Spleen (tissue), 7 donors: Measurements from ENCODE around the gene LRP1-AS.

Experiments
- POLR2A ChIP-seq, 3 donors: fragments of 450-650 bp; IDR thresholded peaks; one replicate each; pipeline ENCODE4 v1.5.1; 2017; ENCODE audit warnings: antibody characterized with exemption in 3 of 3, mild to moderate bottlenecking in 1 of 3
- POLR2AphosphoS5 ChIP-seq, 3 donors: sonication (generic); formaldehyde crosslinking; IDR thresholded peaks; one replicate each; pipeline ENCODE4 v1.5.1; 2017; ENCODE audit warnings: antibody characterized with exemption in 3 of 3
- TF ChIP-seq, protein P1 (sequence below), 11 experiments: fragments of 200-600 bp in 7 of 11; fragments of 450-650 bp in 4 of 11; sonication (generic) in 4 of 11; IDR thresholded peaks in 8 of 11; conservative IDR thresholded peaks in 3 of 11; 1 replicate in 7 of 11; 2 replicates in 4 of 11; pipeline versions ENCODE4 v1.4.0 to v1.8.0; 2016 to 2021; ENCODE audit warnings: antibody characterized with exemption in 11 of 11, inconsistent platforms in 4 of 11, mild to moderate bottlenecking in 1 of 11
- donor health status: DM: no; HTN: no; CAD: no; lungs with moderate emphysema.
- donor health status: DM: no; HTN: no; CAD: no.
- donor health status: DM: no; HTN: no; CAD: no.

DNA sequence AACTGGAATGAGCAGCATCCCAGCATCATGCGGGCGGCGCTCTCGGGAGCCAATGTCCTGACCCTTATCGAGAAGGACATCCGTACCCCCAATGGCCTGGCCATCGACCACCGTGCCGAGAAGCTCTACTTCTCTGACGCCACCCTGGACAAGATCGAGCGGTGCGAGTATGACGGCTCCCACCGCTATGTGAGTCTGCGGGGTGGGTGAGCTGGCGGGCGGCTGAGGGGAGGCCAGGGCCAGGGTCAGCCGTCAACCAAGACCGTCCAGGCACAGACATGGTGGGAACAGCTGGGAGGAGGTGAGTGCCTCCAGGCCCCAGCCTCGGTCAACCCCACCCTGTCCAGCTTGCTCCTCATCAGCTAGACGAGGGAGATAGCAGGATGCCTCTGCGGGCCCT, 43.4 kb upstream of the LRP1-AS start:
- TF ChIP-seq POLR2A (IDR thresholded peaks at IDR 0.05) = no peak
- TF ChIP-seq, protein P1, sequence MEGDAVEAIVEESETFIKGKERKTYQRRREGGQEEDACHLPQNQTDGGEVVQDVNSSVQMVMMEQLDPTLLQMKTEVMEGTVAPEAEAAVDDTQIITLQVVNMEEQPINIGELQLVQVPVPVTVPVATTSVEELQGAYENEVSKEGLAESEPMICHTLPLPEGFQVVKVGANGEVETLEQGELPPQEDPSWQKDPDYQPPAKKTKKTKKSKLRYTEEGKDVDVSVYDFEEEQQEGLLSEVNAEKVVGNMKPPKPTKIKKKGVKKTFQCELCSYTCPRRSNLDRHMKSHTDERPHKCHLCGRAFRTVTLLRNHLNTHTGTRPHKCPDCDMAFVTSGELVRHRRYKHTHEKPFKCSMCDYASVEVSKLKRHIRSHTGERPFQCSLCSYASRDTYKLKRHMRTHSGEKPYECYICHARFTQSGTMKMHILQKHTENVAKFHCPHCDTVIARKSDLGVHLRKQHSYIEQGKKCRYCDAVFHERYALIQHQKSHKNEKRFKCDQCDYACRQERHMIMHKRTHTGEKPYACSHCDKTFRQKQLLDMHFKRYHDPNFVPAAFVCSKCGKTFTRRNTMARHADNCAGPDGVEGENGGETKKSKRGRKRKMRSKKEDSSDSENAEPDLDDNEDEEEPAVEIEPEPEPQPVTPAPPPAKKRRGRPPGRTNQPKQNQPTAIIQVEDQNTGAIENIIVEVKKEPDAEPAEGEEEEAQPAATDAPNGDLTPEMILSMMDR (IDR thresholded peaks at IDR 0.05 in 8 of 11, conservative IDR thresholded peaks at IDR 0.05 in 3 of 11) = no peak
- no peak for TF ChIP-seq POLR2AphosphoS5 (IDR thresholded peaks at IDR 0.05)
